Adrenal gland (tissue), 12 donors: ENCODE results near the gene KCTD11. TPM values are rescaled to one million over a fixed set of nuclear protein-coding genes. Genes with fewer than 3 reads are reported as not detected.

ENCODE experiments used
- DNase-seq, 7 donors: peaks; one replicate each; pipeline ENCODE4 v3.0.0-alpha.2; 2019 to 2020
- H3K27ac ChIP-seq, 5 donors: fragments of 200-600 bp; sonication (generic) in 4 of 5; 1 replicate in 3 of 5; 2 replicates in 2 of 5; pipeline versions ENCODE4 v1.5.1 to v1.8.0; 2016 to 2020; ENCODE audit warnings: mild to moderate bottlenecking in 1 of 5
- H3K27me3 ChIP-seq: fragments of 200-600 bp; 2 replicates; pipeline ENCODE4 v1.8.0; 2021
- H3K36me3 ChIP-seq, 2 donors: fragments of 200-600 bp; replicated peaks in 1 of 2; 1 replicate in 1 of 2; 2 replicates in 1 of 2; pipeline versions ENCODE4 v1.5.1 to v1.8.0; 2018 to 2022
- H3K4me1 ChIP-seq, 2 donors: fragments of 200-600 bp; replicated peaks in 1 of 2; 1 replicate in 1 of 2; 2 replicates in 1 of 2; pipeline versions ENCODE4 v1.5.1 to v1.8.0; 2018 to 2021
- H3K4me3 ChIP-seq, 4 donors: fragments of 200-600 bp; sonication (generic) in 3 of 4; one replicate each; pipeline ENCODE4 v1.5.1; 2016 to 2018
- H3K9me3 ChIP-seq, 3 donors: fragments of 200-600 bp; sonication (generic) in 1 of 3; replicated peaks in 1 of 3; 1 replicate in 2 of 3; 2 replicates in 1 of 3; pipeline versions ENCODE4 v1.5.1 to v1.8.0; 2016 to 2021
- CTCF ChIP-seq, 6 experiments: fragments of 450-650 bp in 4 of 6; fragments of 200-600 bp in 2 of 6; sonication (generic) in 1 of 6; IDR thresholded peaks; 1 replicate in 5 of 6; 2 replicates in 1 of 6; pipeline versions ENCODE4 v1.5.1 to v1.8.0; 2016 to 2021; ENCODE audit warnings: antibody characterized with exemption in 6 of 6, mild to moderate bottlenecking in 2 of 6, moderate library complexity in 1 of 6
- POLR2A ChIP-seq, 2 donors: fragments of 450-650 bp; IDR thresholded peaks; one replicate each; pipeline ENCODE4 v1.6.1; 2017; ENCODE audit warnings: antibody characterized with exemption in 2 of 2, mild to moderate bottlenecking in 2 of 2, moderate library complexity in 1 of 2
- WGBS, 4 donors: extraction: QIAGEN DNeasy Blood & Tissue Kit in 2 of 4; methylation state at CpG; one replicate each; pipeline versions ENCODE4 v1.1.5 to v1.1.7; 2013 to 2017; 5-methylcytosine and 5-hydroxymethylcytosine counted together
- intact Hi-C, 2 donors: fragments of 100-400 bp; cut with DNase I; formaldehyde crosslinking; loops; one replicate each; pipeline versions ENCODE4 v1.14.1 to v1.15.0; 2022 to 2023
- polyA plus RNA-seq, 3 donors: library from polyadenylated mRNA; stranded (reverse); fragments of 200-250 nt in 2 of 3; fragments of 350-450 nt in 1 of 3; fragmentation: Illumina TruSeq in 1 of 3; extraction: RNeasy Lipid Tissue Mini Kit (QIAGEN cat#74804) in 1 of 3; gene quantifications; one replicate each; pipeline ENCODE4 v1.2.3, GENCODE V29; 2013 to 2014
- total RNA-seq, 9 donors: library from RNA; depleted of rRNA in 4 of 9; stranded (reverse); fragments of >200 nt in 4 of 9; fragments of 120-200 nt in 1 of 9; fragmentation: NEBNext Ultra II Directional in 1 of 9; extraction: Animal tissue kit (Norgen Biotek cat#: 25700) in 1 of 9; gene quantifications; one replicate each; pipeline versions ENCODE4 v1.1.0 to v1.2.4, GENCODE V29; 2013 to 2023
- donor health status: healthy with polysubstance abuse.
- donor health status: Bipolar disorder and iron deficiency.
- donor health status: DM: yes; HTN: yes; CAD: no.
- donor health status: DM: no; HTN: no; CAD: no.
- donor health status: DM: no; HTN: no; CAD: no.
- donor health status: DM: yes; HTN: yes; CAD: no.

Gene KCTD11
- total and polyA plus RNA-seq, 12 donors = 5.2 to 13.8 (median 10.3) TPM

DNA sequence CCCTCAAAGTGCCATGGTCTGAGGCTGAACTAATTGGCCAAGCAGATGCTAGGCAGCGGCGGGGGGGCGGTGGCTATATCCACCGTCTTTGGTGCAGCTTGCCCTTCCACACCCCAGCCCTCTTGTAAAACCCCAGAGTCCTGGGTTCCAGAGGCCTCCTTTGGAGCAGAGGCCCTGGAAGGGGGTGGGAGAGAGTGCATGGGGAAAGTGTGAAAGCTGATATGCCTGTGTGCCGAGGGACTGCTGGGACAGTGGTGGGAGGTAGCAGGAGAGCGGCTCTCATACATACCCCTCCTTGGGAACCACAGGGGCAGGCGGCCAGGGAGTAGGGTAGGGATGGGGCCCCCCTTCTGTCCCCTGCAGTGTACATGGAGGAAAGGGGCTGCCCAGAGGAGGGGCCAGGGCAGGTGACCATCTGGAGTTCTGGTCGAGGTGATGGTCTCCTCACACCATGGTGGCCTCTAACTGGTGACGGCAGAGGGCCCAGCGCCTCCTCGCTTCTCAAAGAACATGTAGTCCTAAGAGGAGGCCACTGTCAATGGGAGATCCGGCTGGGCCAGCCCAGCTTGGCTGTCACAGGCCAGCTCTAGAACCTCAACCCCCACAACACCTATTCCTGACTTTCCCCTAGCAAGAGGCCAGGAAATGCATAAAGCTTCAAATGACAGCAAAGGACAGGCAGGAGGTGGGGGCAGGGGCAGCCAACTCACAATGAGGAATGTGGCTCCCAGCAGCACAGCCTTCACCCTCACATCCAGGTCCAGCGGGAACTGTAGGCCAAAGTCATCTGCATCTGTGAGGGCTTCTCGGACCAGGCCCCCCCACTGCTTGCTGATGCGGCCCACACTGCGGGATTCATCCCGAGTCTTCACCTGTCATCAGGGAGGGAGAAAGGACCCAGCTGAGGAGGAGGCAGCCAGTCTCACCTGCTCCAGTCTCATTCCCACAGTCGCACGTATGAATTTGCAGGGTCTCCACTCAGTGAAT is 38.3 kb downstream of the KCTD11 start:
- Histone ChIP-seq H3K9me3 (no peaks in the 10 kb centered on the region), H3K27ac (no peak overlapping the region), H3K4me3 (no peak overlapping the region), H3K27me3 (no peaks in the 10 kb centered on the region), H3K4me1 (peaks cover 5 to 14% of the 10 kb centered on the region in 2 donors), H3K36me3 (no peaks in the 10 kb centered on the region)
- no peak for DNase-seq
- no peak for TF ChIP-seq CTCF (IDR thresholded peaks at IDR 0.05)
- no peak for TF ChIP-seq POLR2A (IDR thresholded peaks at IDR 0.05)
- intact Hi-C loops = no loop called here
- WGBS, 4 donors = 82 to 93% (median 88%) methylated on average over 10 to 19 of the region's 19 CpGs

DNA sequence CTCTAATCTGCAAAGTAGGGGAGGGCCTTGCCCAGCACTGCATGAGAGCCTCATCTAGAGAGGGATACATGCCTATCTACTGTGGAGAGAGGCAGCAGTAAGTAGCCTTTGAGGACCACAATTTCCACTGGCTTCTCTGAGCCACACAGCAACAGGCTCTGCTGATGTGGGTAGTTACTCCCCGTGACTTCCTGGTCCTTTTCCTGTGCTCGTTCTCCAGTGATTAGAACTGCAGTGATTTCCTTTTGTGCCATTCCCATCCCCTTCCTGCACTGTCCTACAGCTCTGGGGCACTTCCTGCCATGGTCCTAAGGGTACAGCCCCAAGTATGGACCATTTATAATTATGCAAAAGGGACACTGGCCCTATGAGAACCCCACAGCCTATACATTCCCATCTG is 39.3 kb downstream of the KCTD11 start:
- no peaks in the 10 kb centered on the region for H3K27me3 ChIP-seq
- intact Hi-C loops = no loop called here
- no peaks in the 10 kb centered on the region for H3K9me3 ChIP-seq
- no peak overlapping the region for H3K4me3 ChIP-seq
- 36 to 80% (median 64%) methylated on average over 2 of the region's 2 CpGs for WGBS, 4 donors
- DNase-seq = peak in 1 of 7 donors; percentile 11
- H3K27ac ChIP-seq = no peak overlapping the region
- H3K4me1 ChIP-seq = peaks cover 6 to 16% of the 10 kb centered on the region in 2 donors
- H3K36me3 ChIP-seq = no peaks in the 10 kb centered on the region
- no peak for TF ChIP-seq POLR2A (IDR thresholded peaks at IDR 0.05)
- TF ChIP-seq CTCF (IDR thresholded peaks at IDR 0.05) = no peak

GRCh38 chr17:7392696-7393612 is 41.0 kb downstream of the KCTD11 start:
- no peak for TF ChIP-seq CTCF (IDR thresholded peaks at IDR 0.05)
- no peak for TF ChIP-seq POLR2A (IDR thresholded peaks at IDR 0.05)
- Histone ChIP-seq H3K27ac (peak overlapping the region in 1 of 5 donors; percentile 90), H3K4me1 (peaks cover 6 to 16% of the 10 kb centered on the region in 2 donors), H3K4me3 (peak overlapping the region in 1 of 4 donors; percentile 72), H3K27me3 (no peaks in the 10 kb centered on the region), H3K9me3 (no peaks in the 10 kb centered on the region), H3K36me3 (no peaks in the 10 kb centered on the region)
- WGBS, 4 donors = 75 to 80% (median 78%) methylated on average over 23 to 42 of the region's 42 CpGs
- DNase-seq = peak in 1 of 7 donors; percentile 51
- intact Hi-C loops = no loop called here
